ENCODE data around the gene C1orf56.

The C1orf56 gene

GRCh38 chr1:151047591-151047924 lies at the start of gene C1orf56:
C1orf56 (plus strand) TSS chr1:151047751; CDS start chr1:151047848, 97 bp downstream.
- DNase-seq = peak in 1 of 2 donors; percentile 51

- no peak for DNase-seq
These were observed 49.6 kb upstream of the C1orf56 start for GRCh38 chr1:150997949-150998348.

- DNase-seq = no peak
These were observed 48.4 kb upstream of the C1orf56 start for GRCh38 chr1:150999051-150999674.

- DNase-seq = no peak
These were observed 47.6 kb upstream of the C1orf56 start for GRCh38 chr1:150999926-151000325.

- DNase-seq = no peak
These were observed 47.1 kb upstream of the C1orf56 start for GRCh38 chr1:151000408-151000807.

- no peak for DNase-seq
These were observed 45.9 kb upstream of the C1orf56 start for GRCh38 chr1:151001602-151002001.

GRCh38 chr1:151002051-151002450 lies 45.5 kb upstream of the C1orf56 start:
- no peak for DNase-seq

GRCh38 chr1:151002611-151003010 lies 44.9 kb upstream of the C1orf56 start:
- no peak for DNase-seq

- DNase-seq = no peak
These were observed 44.4 kb upstream of the C1orf56 start for GRCh38 chr1:151003180-151003579.

- DNase-seq = no peak
These were observed 41.7 kb upstream of the C1orf56 start for GRCh38 chr1:151005729-151006319.

GRCh38 chr1:151006327-151007052 lies 41.1 kb upstream of the C1orf56 start, which contains the start of gene MINDY1:
MINDY1 (minus strand) TSS chr1:151006902; CDS start chr1:151002617, 4,285 bp downstream.
- peak in 1 of 2 donors; percentile 33 for DNase-seq

- DNase-seq = no peak
These were observed 39.7 kb upstream of the C1orf56 start for GRCh38 chr1:151007853-151008243.

GRCh38 chr1:151008244-151009205 lies 39.0 kb upstream of the C1orf56 start, which contains the start of gene PRUNE1:
PRUNE1 (plus strand) TSS chr1:151008449; CDS start chr1:151008633, 184 bp downstream.
- DNase-seq = peak; percentile 94 to 95

- no peak for DNase-seq
These were observed 38.4 kb upstream of the C1orf56 start for GRCh38 chr1:151009206-151009587.

GRCh38 chr1:151009674-151010345 lies 37.7 kb upstream of the C1orf56 start:
- no peak for DNase-seq

- no peak for DNase-seq
These were observed 37.2 kb upstream of the C1orf56 start for GRCh38 chr1:151010346-151010726.

- DNase-seq = no peak
These were observed 36.2 kb upstream of the C1orf56 start for GRCh38 chr1:151011154-151011850.

- no peak for DNase-seq
These were observed 34.7 kb upstream of the C1orf56 start for GRCh38 chr1:151012684-151013471.

GRCh38 chr1:151013518-151013917 lies 34.0 kb upstream of the C1orf56 start:
- DNase-seq = no peak

- peak; percentile 77 to 82 for DNase-seq
These were observed 22.9 kb upstream of the C1orf56 start for GRCh38 chr1:151024540-151025146.

All from stimulated activated CD4-positive, alpha-beta T cell treated with anti-CD3 and anti-CD28 coated beads, Interleukin-2, amount 100 ng/mL, for 48 hours (primary cell).